Measurements from ENCODE around the gene RIMS1. TPM values are rescaled to one million over a fixed set of nuclear protein-coding genes. Genes with fewer than 3 reads are reported as not detected.
A peak's percentile ranks its signal among the peaks of the same experiment; 100 is the strongest.

RIMS1 gene
- total RNA-seq, 6 experiments from 2014 or later: 1.5 to 2.5 (median 2.2) TPM

GRCh38 chr6:72419966-72420365 is 533.6 kb downstream of the RIMS1 start:
- Mint-ChIP-seq H3K4me1 (ENCODE audit: low read depth) (peaks cover 97% of the 10 kb centered on the region), H3K27me3 (ENCODE audit: insufficient read depth) (no peaks in the 10 kb centered on the region), H3K4me3 (no peak overlapping the region), H3K9me3 (no peaks in the 10 kb centered on the region), H3K36me3 (ENCODE audit: low read depth) (0 out of 2 replicates have a peak, but pooled peaks cover under 1% of the 10 kb centered on the region), H3K27ac (peak overlapping the region; percentile 93)
- DNase-seq: no peak
- TF ChIP-seq CTCF (IDR thresholded peaks at IDR 0.05): no peak

- H3K4me3 Mint-ChIP-seq: no peak overlapping the region
- DNase-seq: no peak
- no peaks in the 10 kb centered on the region for H3K27me3 Mint-ChIP-seq (ENCODE audit: insufficient read depth)
- peak overlapping the region; percentile 93 for H3K27ac Mint-ChIP-seq
- no peaks in the 10 kb centered on the region for H3K36me3 Mint-ChIP-seq (ENCODE audit: low read depth)
- H3K4me1 Mint-ChIP-seq (ENCODE audit: low read depth): peaks cover 97% of the 10 kb centered on the region
- H3K9me3 Mint-ChIP-seq: no peaks in the 10 kb centered on the region
- no peak for TF ChIP-seq CTCF (IDR thresholded peaks at IDR 0.05)
Measured at GRCh38 chr6:72420409-72420808, 534.1 kb downstream of the RIMS1 start.

GRCh38 chr6:72421387-72421786 is 535.0 kb downstream of the RIMS1 start:
- DNase-seq: peak; percentile 17
- H3K9me3 Mint-ChIP-seq: no peaks in the 10 kb centered on the region
- peaks cover 99% of the 10 kb centered on the region for H3K4me1 Mint-ChIP-seq (ENCODE audit: low read depth)
- H3K27me3 Mint-ChIP-seq (ENCODE audit: insufficient read depth): no peaks in the 10 kb centered on the region
- TF ChIP-seq CTCF (IDR thresholded peaks at IDR 0.05): no peak
- H3K36me3 Mint-ChIP-seq (ENCODE audit: low read depth): no peaks in the 10 kb centered on the region
- peak overlapping the region; percentile 26; the same call in 1 of the 2 replicates for H3K4me3 Mint-ChIP-seq
- H3K27ac Mint-ChIP-seq: peak overlapping the region; percentile 93

GRCh38 chr6:72422171-72422570 is 535.8 kb downstream of the RIMS1 start:
- peak overlapping the region; percentile 93 for H3K27ac Mint-ChIP-seq
- TF ChIP-seq CTCF (IDR thresholded peaks at IDR 0.05): no peak
- peaks cover 6% of the 10 kb centered on the region for H3K9me3 Mint-ChIP-seq
- peak overlapping the region; percentile 26; the same call in 1 of the 2 replicates for H3K4me3 Mint-ChIP-seq
- peaks cover 91% of the 10 kb centered on the region for H3K4me1 Mint-ChIP-seq (ENCODE audit: low read depth)
- peak; percentile 89 for DNase-seq
- peaks cover 8% of the 10 kb centered on the region for H3K36me3 Mint-ChIP-seq (ENCODE audit: low read depth)
- no peaks in the 10 kb centered on the region for H3K27me3 Mint-ChIP-seq (ENCODE audit: insufficient read depth)

- H3K9me3 Mint-ChIP-seq: peaks cover 22% of the 10 kb centered on the region
- no peak for TF ChIP-seq CTCF (IDR thresholded peaks at IDR 0.05)
- H3K27ac Mint-ChIP-seq: peak overlapping the region; percentile 89; the same call in 1 of the 2 replicates
- H3K27me3 Mint-ChIP-seq (ENCODE audit: insufficient read depth): no peaks in the 10 kb centered on the region
- peaks cover 68% of the 10 kb centered on the region for H3K4me1 Mint-ChIP-seq (ENCODE audit: low read depth)
- no peak for DNase-seq
- H3K4me3 Mint-ChIP-seq: no peak overlapping the region
- H3K36me3 Mint-ChIP-seq (ENCODE audit: low read depth): peaks cover 26% of the 10 kb centered on the region
Measured at GRCh38 chr6:72424476-72424875, 538.1 kb downstream of the RIMS1 start.

Data from HFFc6 (cell line).